Measurements from ENCODE around the gene NUPR1.

Gene NUPR1

DNA sequence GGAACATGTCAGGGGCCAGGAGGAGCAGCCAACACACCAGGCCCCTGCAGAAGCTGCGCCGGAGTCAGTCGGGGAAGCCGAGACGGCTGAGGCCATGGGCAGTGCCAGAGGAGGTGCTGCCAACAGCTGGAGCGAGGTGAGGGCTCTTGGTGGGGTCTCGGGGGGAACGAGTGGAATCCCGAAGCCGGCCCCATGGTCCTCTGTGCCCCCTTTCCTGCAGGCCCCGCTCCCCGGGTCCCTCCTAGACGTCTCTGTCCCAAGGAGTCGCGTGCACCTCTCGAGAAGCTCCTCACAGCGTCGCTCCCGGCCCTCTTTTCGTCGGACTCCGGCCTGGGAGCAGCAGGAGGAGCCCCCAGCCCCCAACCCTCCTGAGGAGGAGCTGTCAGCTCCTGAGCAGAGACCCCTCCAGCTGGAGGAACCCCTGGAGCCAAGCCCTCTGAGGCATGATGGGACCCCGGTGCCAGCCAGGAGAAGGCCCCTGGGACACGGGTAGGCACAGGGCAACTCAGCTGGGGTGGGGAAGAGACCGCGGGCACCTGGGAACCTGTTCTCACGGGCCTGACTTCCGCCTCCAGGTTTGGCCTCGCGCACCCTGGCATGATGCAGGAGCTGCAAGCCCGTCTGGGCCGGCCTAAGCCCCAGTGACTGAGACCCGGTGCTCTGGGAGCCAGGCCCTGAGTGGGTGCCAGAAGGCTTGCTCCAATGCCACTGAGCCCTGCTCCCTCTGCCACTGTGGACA is 40.7 kb downstream of the NUPR1 start:
- Histone ChIP-seq H3K4me1 (ENCODE audit: control insufficient read depth, insufficient read depth, low read length) (no peaks in the 10 kb centered on the region), H3K36me3 (ENCODE audit: control insufficient read depth in 2 of 2, insufficient read depth in 1 of 2, low read length in 2 of 2) (no peaks in the 10 kb centered on the region), H3K4me3 (ENCODE audit: low read depth, low read length) (no peak overlapping the region), H3K27ac (ENCODE audit: extremely low read depth, low read depth, low read length) (no peak overlapping the region), H3K9me3 (ENCODE audit: control insufficient read depth, insufficient read depth, low read depth, low read length) (no peaks in the 10 kb centered on the region)
- TF ChIP-seq ZNF112 (tag by site-specific recombination; IDR thresholded peaks at IDR 0.05) (no peak), ZNF701 (tag by site-specific recombination; IDR thresholded peaks at IDR 0.05) (no peak), KLF16 (tag by site-specific recombination; IDR thresholded peaks at IDR 0.05) (no peak), ZNF239 (tag by site-specific recombination; IDR thresholded peaks at IDR 0.05) (no peak), SP2 (tag by site-specific recombination; IDR thresholded peaks at IDR 0.05) (no peak), ZNF354C (tag by site-specific recombination; IDR thresholded peaks at IDR 0.05; ENCODE audit: borderline replicate concordance, low read depth) (no peak), BCL11B (tag by site-specific recombination; IDR thresholded peaks at IDR 0.05; ENCODE audit: low read depth) (no peak), ZNF837 (tag by site-specific recombination; IDR thresholded peaks at IDR 0.05) (no peak), ZNF626 (tag by site-specific recombination; IDR thresholded peaks at IDR 0.05) (no peak), ZNF558 (tag by site-specific recombination; IDR thresholded peaks at IDR 0.05) (no peak)
- TF ChIP-seq, protein P1, sequence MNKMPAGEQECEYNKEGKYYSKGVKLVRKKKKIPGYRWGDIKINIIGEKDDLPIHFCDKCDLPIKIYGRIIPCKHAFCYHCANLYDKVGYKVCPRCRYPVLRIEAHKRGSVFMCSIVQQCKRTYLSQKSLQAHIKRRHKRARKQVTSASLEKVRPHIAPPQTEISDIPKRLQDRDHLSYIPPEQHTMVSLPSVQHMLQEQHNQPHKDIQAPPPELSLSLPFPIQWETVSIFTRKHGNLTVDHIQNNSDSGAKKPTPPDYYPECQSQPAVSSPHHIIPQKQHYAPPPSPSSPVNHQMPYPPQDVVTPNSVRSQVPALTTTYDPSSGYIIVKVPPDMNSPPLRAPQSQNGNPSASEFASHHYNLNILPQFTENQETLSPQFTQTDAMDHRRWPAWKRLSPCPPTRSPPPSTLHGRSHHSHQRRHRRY (tag by site-specific recombination; IDR thresholded peaks at IDR 0.05) = no peak
- ChIA-PET CTCF (no interaction called here), POLR2A (no interaction called here)

DNA sequence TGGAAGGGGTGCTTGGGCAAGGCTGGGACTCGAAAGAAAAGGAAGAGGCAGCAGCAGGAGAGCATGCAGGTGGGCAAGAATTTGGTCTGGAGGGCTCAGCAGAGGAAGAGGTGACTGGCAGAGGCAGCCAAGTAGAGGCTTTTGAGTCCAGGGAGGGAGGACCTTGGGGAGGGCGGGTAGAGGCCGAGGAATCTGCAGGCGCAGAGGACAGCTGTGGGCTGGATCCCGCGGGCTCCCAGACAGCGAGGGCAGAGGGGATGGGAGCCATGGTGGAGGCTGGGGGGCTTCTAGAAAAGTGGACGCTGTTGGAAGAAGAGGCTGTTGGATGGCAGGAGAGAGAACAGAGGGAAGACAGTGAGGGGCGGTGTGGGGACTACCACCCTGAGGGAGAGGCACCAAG is 41.4 kb downstream of the NUPR1 start:
- H3K9me3 ChIP-seq (ENCODE audit: control insufficient read depth, insufficient read depth, low read depth, low read length) = no peaks in the 10 kb centered on the region
- H3K4me3 ChIP-seq (ENCODE audit: low read depth, low read length) = no peak overlapping the region
- ChIA-PET POLR2A (no interaction called here), CTCF (no interaction called here)
- H3K27ac ChIP-seq (ENCODE audit: extremely low read depth, low read depth, low read length) = no peak overlapping the region
- H3K4me1 ChIP-seq (ENCODE audit: control insufficient read depth, insufficient read depth, low read length) = no peaks in the 10 kb centered on the region
- no peaks in the 10 kb centered on the region for H3K36me3 ChIP-seq (ENCODE audit: control insufficient read depth in 2 of 2, insufficient read depth in 1 of 2, low read length in 2 of 2)
- TF ChIP-seq, protein P2, sequence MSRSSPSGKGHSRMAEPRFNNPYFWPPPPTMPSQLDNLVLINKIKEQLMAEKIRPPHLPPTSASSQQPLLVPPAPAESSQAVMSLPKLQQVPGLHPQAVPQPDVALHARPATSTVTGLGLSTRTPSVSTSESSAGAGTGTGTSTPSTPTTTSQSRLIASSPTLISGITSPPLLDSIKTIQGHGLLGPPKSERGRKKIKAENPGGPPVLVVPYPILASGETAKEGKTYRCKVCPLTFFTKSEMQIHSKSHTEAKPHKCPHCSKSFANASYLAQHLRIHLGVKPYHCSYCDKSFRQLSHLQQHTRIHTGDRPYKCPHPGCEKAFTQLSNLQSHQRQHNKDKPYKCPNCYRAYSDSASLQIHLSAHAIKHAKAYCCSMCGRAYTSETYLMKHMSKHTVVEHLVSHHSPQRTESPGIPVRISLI (tag by site-specific recombination; IDR thresholded peaks at IDR 0.05) = no peak
- no peak for TF ChIP-seq ZNF16 (tag by site-specific recombination; IDR thresholded peaks at IDR 0.05; ENCODE audit: low read depth)
- TF ChIP-seq GLIS1 (tag by site-specific recombination; IDR thresholded peaks at IDR 0.05) = no peak
- TF ChIP-seq ZNF473 (tag by site-specific recombination; IDR thresholded peaks at IDR 0.05) = no peak

DNA sequence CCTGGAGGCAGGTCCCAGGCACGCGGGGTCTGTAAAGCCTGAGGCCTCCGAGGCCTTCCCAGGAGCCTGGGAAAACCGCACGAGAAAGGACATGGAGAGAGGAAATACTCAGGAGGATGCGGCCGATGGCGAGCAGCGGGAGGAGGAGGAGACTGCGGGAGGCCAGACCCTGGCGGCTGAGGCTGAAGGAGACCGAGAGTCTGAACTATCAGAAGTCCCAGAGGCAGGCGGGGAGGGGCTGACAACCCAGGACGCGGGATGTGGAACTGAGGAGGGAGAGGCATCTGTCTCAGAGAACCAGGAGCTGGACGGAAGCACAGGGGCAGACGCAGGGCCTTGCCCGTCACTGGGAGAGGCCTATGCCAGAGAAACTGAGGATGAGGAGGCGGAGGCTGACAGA is 41.9 kb downstream of the NUPR1 start:
- Histone ChIP-seq H3K4me3 (ENCODE audit: low read depth, low read length) (no peak overlapping the region), H3K4me1 (ENCODE audit: control insufficient read depth, insufficient read depth, low read length) (no peaks in the 10 kb centered on the region), H3K36me3 (ENCODE audit: control insufficient read depth in 2 of 2, insufficient read depth in 1 of 2, low read length in 2 of 2) (no peaks in the 10 kb centered on the region), H3K27ac (ENCODE audit: extremely low read depth, low read depth, low read length) (no peak overlapping the region), H3K9me3 (ENCODE audit: control insufficient read depth, insufficient read depth, low read depth, low read length) (no peaks in the 10 kb centered on the region)
- TF ChIP-seq ZNF768 (tag by site-specific recombination; IDR thresholded peaks at IDR 0.05) (no peak), GLIS2 (tag by site-specific recombination; IDR thresholded peaks at IDR 0.05) (no peak)
- ChIA-PET CTCF (no interaction called here), POLR2A (interaction anchor here (1.0 kb wide), 1 partner anchor 17 kb away, joined by 3 read pairs; no protein-coding TSS in a partner anchor)

Measured in HEK293 (cell line).